Measurements from ENCODE around the gene UNC5CL. TPM values are rescaled to one million over a fixed set of nuclear protein-coding genes. Genes with fewer than 3 reads are reported as not detected.

UNC5CL gene
- total and polyA plus RNA-seq, 2 of the 4 experiments (the other 2 are of a cell fraction): not detected

DNA sequence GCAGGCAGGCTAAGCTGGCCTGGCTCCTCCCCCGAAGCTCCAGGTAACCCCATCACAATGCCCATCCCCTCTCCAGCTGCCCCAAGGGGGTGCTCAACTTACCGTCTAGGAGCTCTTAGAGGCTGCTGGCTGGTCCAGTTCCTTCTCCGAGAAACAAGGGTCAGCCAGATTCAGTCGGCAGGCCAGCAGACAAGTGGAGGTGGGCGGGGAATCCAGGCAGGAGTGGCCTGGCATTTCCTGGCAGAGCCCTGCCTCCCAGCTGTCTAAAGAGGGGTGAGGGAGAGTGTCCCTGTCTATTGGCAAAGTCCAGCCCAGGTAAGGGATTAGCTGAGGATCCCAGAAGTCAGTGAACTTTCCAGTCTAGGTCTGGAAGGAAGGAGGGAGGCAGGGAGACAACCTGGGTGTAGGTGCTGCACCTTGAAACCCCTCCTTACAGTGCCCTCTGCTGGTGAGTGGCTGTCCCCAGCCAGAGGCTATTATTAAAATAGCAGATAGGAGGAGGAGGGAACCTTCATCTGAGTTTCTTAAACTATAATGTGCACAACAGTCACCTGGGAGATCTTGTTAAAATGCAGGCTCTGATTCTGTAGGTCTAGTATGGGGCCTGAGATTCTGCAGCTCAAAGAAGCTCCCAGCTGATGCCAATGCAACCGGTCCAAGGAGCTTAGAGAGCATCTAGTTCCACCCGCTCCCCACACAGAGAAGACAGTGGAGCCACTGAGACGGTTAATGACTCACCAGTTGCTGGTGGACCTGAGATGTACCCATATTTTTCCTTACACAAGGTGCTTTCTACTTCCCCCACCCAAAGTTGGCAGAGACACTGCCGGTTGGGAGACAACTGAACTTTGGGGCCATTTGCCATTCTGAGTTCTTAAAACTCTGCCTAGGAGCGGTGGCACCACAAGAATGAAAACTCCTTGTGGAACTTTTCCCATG is at the start of gene UNC5CL (continued):
- TF ChIP-seq MXI1 (IDR thresholded peaks at IDR 0.05; ENCODE audit: borderline replicate concordance, low read depth, low read length) (no peak), NFE2L2 (IDR thresholded peaks at IDR 0.05; ENCODE audit: low read depth, low read length) (no peak), CHD1 (IDR thresholded peaks at IDR 0.05; ENCODE audit: low read depth, low read length) (no peak), CEBPB (IDR thresholded peaks at IDR 0.05; ENCODE audit: low read depth, low read length) (no peak), MAZ (IDR thresholded peaks at IDR 0.05; ENCODE audit: borderline replicate concordance, low read depth, low read length) (no peak)

DNA sequence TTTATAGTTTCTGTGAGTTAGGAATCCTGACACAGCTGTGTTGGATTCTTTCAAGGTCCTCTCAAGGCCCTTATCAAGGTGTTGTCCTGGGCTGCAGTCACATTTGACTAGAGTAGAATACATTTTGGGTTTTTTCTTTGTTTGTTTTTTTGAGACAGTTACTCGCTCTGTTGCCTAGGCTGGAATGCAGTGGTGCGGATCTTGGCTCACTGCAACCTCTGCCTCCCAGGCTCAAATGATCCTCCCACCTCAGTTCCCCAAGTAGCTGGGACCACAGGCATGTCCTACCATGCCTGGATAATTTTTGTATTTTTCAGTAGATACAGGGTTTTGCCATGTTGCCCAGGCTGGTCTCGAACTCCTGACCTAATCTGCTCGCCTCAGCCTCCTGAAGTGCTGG is 49.4 kb upstream of the UNC5CL start:
- POLR2A ChIA-PET (ENCODE audit: unreplicated experiment): no interaction called here
- dilution Hi-C loops (cut with HindIII; ENCODE audit: low sequenced_read_pairs, unreplicated experiment): no loop called here
- CTCF ChIA-PET: no interaction called here

More for the DNA sequence above, 49.4 kb upstream of the UNC5CL start:
- H2BK5ac ChIP-seq (ENCODE audit: low read depth, low read length, poor library complexity, severe bottlenecking): no peak overlapping the region
- no CpG with 5 or more reads among the region's 4 CpGs for WGBS, 2 experiments (ENCODE audit: extremely low coverage in 2 of 2, insufficient read length in 1 of 2)
- H3K18ac ChIP-seq (ENCODE audit: low read depth, low read length): no peak overlapping the region
- ATAC-seq (ENCODE audit: low read depth): peak; percentile 42; the same call in 1 of the 2 replicates
- no peak overlapping the region for H4K91ac ChIP-seq (ENCODE audit: insufficient read depth, low read depth, low read length)
- no peak overlapping the region for H3K4ac ChIP-seq (ENCODE audit: low read depth, low read length)
- H3K14ac ChIP-seq (replicated peaks; ENCODE audit: low read depth, low read length): no peak overlapping the region
- H2AK5ac ChIP-seq (ENCODE audit: low read depth, low read length): no peak overlapping the region
- H3K4me1 ChIP-seq (ENCODE audit: control insufficient read depth, insufficient read depth, low read length): peaks cover 3% of the 10 kb centered on the region
- H2AK9ac ChIP-seq (replicated peaks; ENCODE audit: low read depth, low read length, poor library complexity): no peak overlapping the region
- in situ Hi-C loops (cut with MboI; ENCODE audit: low sequenced_read_pairs): no loop called here
- no peak overlapping the region for H3K4me2 ChIP-seq (ENCODE audit: low read depth, low read length)
- no peak overlapping the region for H4K5ac ChIP-seq (ENCODE audit: low read depth, low read length)
- H3K56ac ChIP-seq (ENCODE audit: extremely low read depth, insufficient read depth, low read length): no peak overlapping the region
- peaks cover 2 to 3% of the 10 kb centered on the region in 2 experiments; a peak in 2 of 4 replicates for H3K79me1 ChIP-seq (ENCODE audit: low read depth in 1 of 2, low read length in 2 of 2)
- peak overlapping the region; percentile 49; the same call in 1 of the 2 replicates for H3K27ac ChIP-seq (ENCODE audit: insufficient read depth, low read length)
- intact Hi-C loops (cut with micrococcal nuclease): no loop called here
- H3K9me1 ChIP-seq (ENCODE audit: insufficient read depth, low read length): no peaks in the 10 kb centered on the region
- no peak overlapping the region for H2AFZ ChIP-seq (replicated peaks; ENCODE audit: low read length, poor library complexity)
- no peak overlapping the region for H4K8ac ChIP-seq (ENCODE audit: low read depth in 2 of 2, low read length in 2 of 2)
- no peak overlapping the region for H2BK15ac ChIP-seq (ENCODE audit: low read depth, low read length)
- no peak overlapping the region for H3K9ac ChIP-seq (ENCODE audit: low read depth, low read length)
- no peak overlapping the region for H2BK20ac ChIP-seq (ENCODE audit: low read depth, low read length)
- no peaks in the 10 kb centered on the region for H3K9me3 ChIP-seq (ENCODE audit: control insufficient read depth, insufficient read depth, low read length)
- no TSS peak for BruUV-seq (replicated peaks)
- no peak overlapping the region for H3K23ac ChIP-seq (ENCODE audit: low read depth, low read length)
- DNase-seq: peak; percentile 25
- TF ChIP-seq CEBPB (IDR thresholded peaks at IDR 0.05; ENCODE audit: low read depth, low read length) (no peak), RCOR1 (IDR thresholded peaks at IDR 0.05; ENCODE audit: insufficient replicate concordance, low read length) (no peak), MAZ (IDR thresholded peaks at IDR 0.05; ENCODE audit: borderline replicate concordance, low read depth, low read length) (no peak), FOS (IDR thresholded peaks at IDR 0.05; ENCODE audit: low read depth, low read length) (no peak)
- peaks cover 28% of the 10 kb centered on the region for H3K36me3 ChIP-seq (ENCODE audit: control insufficient read depth, insufficient read depth, low read length)
- H3K27me3 ChIP-seq (ENCODE audit: control insufficient read depth, insufficient read depth, low read length): no peaks in the 10 kb centered on the region
- H2BK120ac ChIP-seq (ENCODE audit: low read depth, low read length): no peak overlapping the region
- H4K20me1 ChIP-seq (ENCODE audit: insufficient read depth, low read length): no peaks in the 10 kb centered on the region
- no peak overlapping the region for H3K4me3 ChIP-seq (ENCODE audit: insufficient read depth, low read depth, low read length)

All from IMR-90 (cell line).